ENCODE results near the gene SLC25A44. TPM values are rescaled to one million over a fixed set of nuclear protein-coding genes. Genes with fewer than 3 reads are reported as not detected.

SLC25A44 gene
- total and polyA plus RNA-seq, 5 experiments from 2014 or later: 6.0 to 21.4 (median 16.4) TPM

GRCh38 chr1:156246781-156247459, 53.0 kb downstream of the SLC25A44 start:
- DNase-seq (peak in 1 of 10 donors; percentile 52), ATAC-seq (no peak)
- Mint-ChIP-seq H3K9me3 (no peaks in the 10 kb centered on the region), H3K27me3 (no peaks in the 10 kb centered on the region), H3K27ac (peak overlapping the region in 1 of 10 donors; percentile 53), H3K4me3 (peak overlapping the region in 5 of 10 donors; percentile 30 to 58 (median 44)), H3K36me3 (peaks cover 0 to 16% (median 0%) of the 10 kb centered on the region in 3 donors), H3K4me1 (peaks cover 14 to 22% (median 19%) of the 10 kb centered on the region in 4 donors)
- POLR2A ChIA-PET: interaction anchor here (1.3 kb wide), 1 partner anchor 34 kb away, joined by 5 read pairs; the partner anchor contains the start of gene PMF1

GRCh38 chr1:156247460-156248322, 53.8 kb downstream of the SLC25A44 start, which contains the start of gene PAQR6:
PAQR6 (minus strand) TSS chr1:156248056; CDS start chr1:156246731, 1,325 bp downstream.
- Mint-ChIP-seq H3K36me3 (peaks cover 0 to 22% (median 0%) of the 10 kb centered on the region in 3 donors), H3K4me3 (peak within 1 kb of the TSS in 3 of 10 donors; percentile 5 to 45 (median 37)), H3K9me3 (no peaks in the 10 kb centered on the region), H3K27me3 (no peaks in the 10 kb centered on the region), H3K4me1 (peaks cover 14 to 22% (median 19%) of the 10 kb centered on the region in 4 donors), H3K27ac (peak within 1 kb of the TSS in 6 of 10 donors; percentile 29 to 83 (median 46))
- ATAC-seq (peak in 1 of 2 donors; percentile 6), DNase-seq (peak in 1 of 10 donors; percentile 60)
- POLR2A ChIA-PET: interaction anchor here (0.5 kb wide), 1 partner anchor 40 kb away, joined by 6 read pairs; no protein-coding TSS in a partner anchor

- DNase-seq (peak in 1 of 10 donors; percentile 43), ATAC-seq (peak in 1 of 2 donors; percentile 9)
- Mint-ChIP-seq H3K36me3 (peaks cover 0 to 29% (median 0%) of the 10 kb centered on the region in 3 donors), H3K4me3 (peak overlapping the region in 1 of 10 donors; percentile 45), H3K9me3 (no peaks in the 10 kb centered on the region), H3K4me1 (peaks cover 16 to 22% (median 19%) of the 10 kb centered on the region in 4 donors), H3K27ac (peak overlapping the region in 2 of 10 donors; percentile 29 to 83), H3K27me3 (no peaks in the 10 kb centered on the region)
- POLR2A ChIA-PET: interaction anchor here (0.5 to 0.6 kb wide), 2 partner anchors 39 to 338 kb away, joined by 3 to 6 read pairs; no protein-coding TSS in a partner anchor
These were observed 54.4 kb downstream of the SLC25A44 start for GRCh38 chr1:156248323-156248683.

DNA sequence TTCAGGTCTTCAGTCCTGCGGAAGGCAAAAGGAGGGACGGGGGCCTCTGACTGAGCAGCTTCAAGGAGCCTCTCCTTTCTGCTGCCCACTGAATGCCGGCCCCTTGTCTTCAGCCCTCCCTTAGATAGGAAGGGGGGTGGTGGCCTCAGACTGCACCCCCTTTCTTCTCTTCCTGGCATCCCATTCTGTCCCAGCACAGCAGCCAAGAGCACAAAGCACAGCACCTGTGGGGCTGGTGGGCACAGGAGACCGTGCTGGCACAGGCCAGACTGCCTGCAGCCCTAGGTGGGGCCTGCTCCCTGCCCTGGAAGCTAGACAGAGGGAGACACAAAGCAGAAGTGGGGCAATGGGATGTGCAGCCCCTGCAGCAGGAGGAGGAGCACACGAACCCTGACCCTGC, 55.7 kb downstream of the SLC25A44 start:
- H3K4me1 Mint-ChIP-seq: peaks cover 16 to 21% (median 19%) of the 10 kb centered on the region in 4 donors
- no peaks in the 10 kb centered on the region for H3K9me3 Mint-ChIP-seq
- no peak overlapping the region for H3K4me3 Mint-ChIP-seq
- peak overlapping the region in 2 of 10 donors; percentile 38 to 72 for H3K27ac Mint-ChIP-seq
- ATAC-seq (no peak), DNase-seq (no peak)
- peaks cover 0 to 40% (median 0%) of the 10 kb centered on the region in 3 donors for H3K36me3 Mint-ChIP-seq
- no peaks in the 10 kb centered on the region for H3K27me3 Mint-ChIP-seq
- POLR2A ChIA-PET: interaction anchor here (0.6 kb wide), 1 partner anchor 24 kb away, joined by 7 read pairs; no protein-coding TSS in a partner anchor

DNA sequence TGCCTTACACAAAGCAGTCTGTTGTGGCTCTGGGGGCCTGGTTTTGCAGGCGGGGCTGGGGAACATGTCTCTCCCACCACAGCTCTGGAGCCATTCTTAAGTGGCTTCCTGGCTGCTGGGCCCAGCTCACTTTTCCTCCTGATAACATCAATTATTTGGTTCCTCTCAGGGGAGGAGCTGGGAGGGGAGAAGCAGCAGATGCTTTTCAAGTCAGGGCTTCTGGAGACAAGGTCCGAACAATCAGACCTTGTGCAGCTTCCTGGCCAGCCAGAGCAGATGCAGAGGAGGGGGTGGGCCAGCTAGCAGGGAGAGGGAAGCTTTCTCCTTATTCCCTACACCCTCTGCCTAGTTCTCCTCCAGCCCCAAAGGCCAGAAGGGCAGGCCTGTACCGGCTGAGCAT, 57.6 kb downstream of the SLC25A44 start:
- no peak for ATAC-seq
- POLR2A ChIA-PET: interaction anchor here (1.5 kb wide), 1 partner anchor 9 kb away, joined by 3 read pairs; no protein-coding TSS in a partner anchor
- H3K4me3 Mint-ChIP-seq: no peak overlapping the region

GRCh38 chr1:156253634-156254033, 59.7 kb downstream of the SLC25A44 start:
- ATAC-seq (no peak), DNase-seq (no peak)
- Mint-ChIP-seq H3K27ac (peak overlapping the region in 6 of 10 donors; percentile 11 to 86 (median 70)), H3K9me3 (no peaks in the 10 kb centered on the region), H3K4me3 (no peak overlapping the region), H3K36me3 (peaks cover 0 to 69% (median 5%) of the 10 kb centered on the region in 3 donors), H3K27me3 (no peaks in the 10 kb centered on the region), H3K4me1 (peaks cover 6 to 11% (median 8%) of the 10 kb centered on the region in 4 donors)
- POLR2A ChIA-PET: interaction anchor here (0.7 kb wide), 1 partner anchor 364 kb away, joined by 3 read pairs; no protein-coding TSS in a partner anchor

More for the DNA sequence above, 57.6 kb downstream of the SLC25A44 start:
- peaks cover 0 to 48% (median 0%) of the 10 kb centered on the region in 3 donors for H3K36me3 Mint-ChIP-seq
- peaks cover 0 to 14% (median 3%) of the 10 kb centered on the region in 4 donors for H3K4me1 Mint-ChIP-seq
- DNase-seq: no peak
- H3K9me3 Mint-ChIP-seq: no peaks in the 10 kb centered on the region
- H3K27ac Mint-ChIP-seq: peak overlapping the region in 5 of 10 donors; percentile 10 to 74 (median 40)
- no peaks in the 10 kb centered on the region for H3K27me3 Mint-ChIP-seq

DNA sequence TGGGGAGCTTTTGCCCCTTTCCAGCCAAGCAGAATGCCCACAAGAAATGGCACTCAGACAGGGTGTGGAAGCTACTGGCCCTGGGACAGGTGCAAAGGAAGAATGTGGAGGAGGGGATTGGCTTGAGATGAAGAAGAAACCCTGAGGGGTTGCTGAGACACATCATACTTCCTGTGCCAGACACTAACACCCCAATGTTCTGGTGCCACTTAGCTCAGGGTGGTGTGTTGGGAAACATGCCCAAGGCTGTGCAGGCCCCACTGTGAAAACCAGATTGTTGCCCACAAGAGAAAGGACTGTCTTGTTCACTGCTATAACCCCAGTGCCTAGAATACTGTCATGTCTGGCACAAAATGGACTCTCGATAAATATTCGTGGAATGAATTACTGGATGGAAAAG, 63.8 kb downstream of the SLC25A44 start:
- no peaks in the 10 kb centered on the region for H3K9me3 Mint-ChIP-seq
- ATAC-seq (no peak), DNase-seq (peak in 1 of 10 donors; percentile 10)
- peak overlapping the region in 6 of 10 donors; percentile 10 to 84 (median 62) for H3K27ac Mint-ChIP-seq
- peaks cover 6 to 14% (median 9%) of the 10 kb centered on the region in 4 donors for H3K4me1 Mint-ChIP-seq
- peaks cover 8 to 88% (median 16%) of the 10 kb centered on the region in 3 donors for H3K36me3 Mint-ChIP-seq
- H3K4me3 Mint-ChIP-seq: peak overlapping the region in 1 of 10 donors; percentile 26
- no peaks in the 10 kb centered on the region for H3K27me3 Mint-ChIP-seq
- POLR2A ChIA-PET: interaction anchor here (0.8 kb wide), 1 partner anchor 11 kb away, joined by 3 read pairs; no protein-coding TSS in a partner anchor

GRCh38 chr1:156258859-156259258, 65.0 kb downstream of the SLC25A44 start:
- no peaks in the 10 kb centered on the region for H3K9me3 Mint-ChIP-seq
- no peak overlapping the region for H3K27ac Mint-ChIP-seq
- ATAC-seq: no peak
- H3K27me3 Mint-ChIP-seq: no peaks in the 10 kb centered on the region
- H3K4me1 Mint-ChIP-seq: peaks cover 6 to 14% (median 9%) of the 10 kb centered on the region in 4 donors
- DNase-seq: no peak
- POLR2A ChIA-PET: no interaction called here
- no peak overlapping the region for H3K4me3 Mint-ChIP-seq
- H3K36me3 Mint-ChIP-seq: peaks cover 8 to 88% (median 18%) of the 10 kb centered on the region in 3 donors

DNA sequence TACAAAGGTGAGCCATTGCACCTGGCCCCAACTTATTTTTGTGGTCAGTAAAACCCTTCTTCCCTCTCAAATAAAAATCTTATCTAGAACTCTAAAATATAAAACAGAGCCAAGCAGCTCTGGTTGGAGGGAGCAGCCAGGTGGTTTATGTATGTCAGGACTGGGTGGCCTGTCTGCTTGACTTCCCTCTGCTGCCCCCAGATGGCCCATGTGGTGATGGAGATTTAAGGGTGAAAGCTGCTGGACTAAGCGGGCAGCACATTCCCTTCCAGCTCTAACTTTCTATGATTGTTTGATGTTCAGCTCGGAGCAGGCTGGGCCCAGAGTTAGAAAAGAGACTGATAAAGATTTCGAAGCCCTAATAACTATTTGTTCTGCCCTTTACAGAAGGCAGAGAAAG, 65.9 kb downstream of the SLC25A44 start:
- DNase-seq (peak in 1 of 10 donors; percentile 8), ATAC-seq (no peak)
- POLR2A ChIA-PET: interaction anchor here (0.9 kb wide), 1 partner anchor 9 kb away, joined by 3 read pairs; no protein-coding TSS in a partner anchor
- peak overlapping the region in 1 of 10 donors; percentile 28 for H3K27ac Mint-ChIP-seq
- H3K36me3 Mint-ChIP-seq: peaks cover 8 to 90% (median 23%) of the 10 kb centered on the region in 3 donors
- no peaks in the 10 kb centered on the region for H3K27me3 Mint-ChIP-seq
- peaks cover 6 to 14% (median 9%) of the 10 kb centered on the region in 4 donors for H3K4me1 Mint-ChIP-seq
- H3K9me3 Mint-ChIP-seq: no peaks in the 10 kb centered on the region
- no peak overlapping the region for H3K4me3 Mint-ChIP-seq

GRCh38 chr1:156260896-156261295, 67.0 kb downstream of the SLC25A44 start:
- ATAC-seq (no peak), DNase-seq (peak in 1 of 10 donors; percentile 46)
- H3K27ac Mint-ChIP-seq: peak overlapping the region in 5 of 10 donors; percentile 5 to 55 (median 47)
- no peaks in the 10 kb centered on the region for H3K27me3 Mint-ChIP-seq
- POLR2A ChIA-PET: interaction anchor here (0.9 kb wide), 1 partner anchor 10 kb away, joined by 3 read pairs; no protein-coding TSS in a partner anchor
- H3K4me3 Mint-ChIP-seq: no peak overlapping the region
- peaks cover 6 to 14% (median 10%) of the 10 kb centered on the region in 4 donors for H3K4me1 Mint-ChIP-seq
- peaks cover 8 to 98% (median 23%) of the 10 kb centered on the region in 3 donors for H3K36me3 Mint-ChIP-seq
- H3K9me3 Mint-ChIP-seq: no peaks in the 10 kb centered on the region
